Activated naive CD4-positive, alpha-beta T cell treated with anti-CD3 and anti-CD28 coated beads, Interleukin-2, amount 10 ng/mL, durations not matched to agents 7 days and 5 days (primary cell): ENCODE measurements around the gene ENO4.

ENCODE experiments used
- CTCF ChIA-PET: fragments of 350-600 bp; sonication (Branson Sonifier 250); formaldehyde crosslinking; loops from one replicate; lab custom pipeline; 2021; ENCODE audit warnings: antibody characterized with exemption; lab: Charles Lee
- DNase-seq: peaks from one replicate; pipeline ENCODE4 v3.0.0-alpha.2; 2020
- H3K27ac Mint-ChIP-seq: one replicate; pipeline ENCODE4 v1.8.0; 2021; ENCODE audit warnings: mild to moderate bottlenecking, moderate library complexity, mixed read lengths
- H3K27me3 Mint-ChIP-seq: one replicate; pipeline ENCODE4 v1.8.0; 2021; ENCODE audit warnings: mild to moderate bottlenecking, mixed read lengths
- H3K36me3 Mint-ChIP-seq: one replicate; pipeline ENCODE4 v1.8.0; 2021; ENCODE audit warnings: mixed read lengths
- H3K4me1 Mint-ChIP-seq: one replicate; pipeline ENCODE4 v1.8.0; 2021; ENCODE audit warnings: mixed read lengths
- H3K4me3 Mint-ChIP-seq: one replicate; pipeline ENCODE4 v1.8.0; 2021; ENCODE audit warnings: mild to moderate bottlenecking, moderate library complexity, mixed read lengths
- H3K9me3 Mint-ChIP-seq: one replicate; pipeline ENCODE4 v1.8.0; 2021; ENCODE audit warnings: mixed read lengths

The ENO4 gene

GRCh38 chr10:116840389-116841075 is 8.8 kb upstream of the ENO4 start:
- Mint-ChIP-seq H3K36me3 (no peaks in the 10 kb centered on the region), H3K4me3 (no peak overlapping the region), H3K9me3 (no peaks in the 10 kb centered on the region), H3K27ac (no peak overlapping the region), H3K4me1 (no peaks in the 10 kb centered on the region), H3K27me3 (no peaks in the 10 kb centered on the region)
- CTCF ChIA-PET, result no interaction called here
- DNase-seq, result no peak

- H3K27me3 Mint-ChIP-seq, result peaks cover 33% of the 10 kb centered on the region
- H3K27ac Mint-ChIP-seq, result no peak overlapping the region
- no peak for DNase-seq
- CTCF ChIA-PET, result no interaction called here
- no peaks in the 10 kb centered on the region for H3K9me3 Mint-ChIP-seq
- H3K4me1 Mint-ChIP-seq, result peaks cover 10% of the 10 kb centered on the region
- H3K4me3 Mint-ChIP-seq, result no peak overlapping the region
- H3K36me3 Mint-ChIP-seq, result no peaks in the 10 kb centered on the region
Observed at GRCh38 chr10:116845823-116846222, 3.5 kb upstream of the ENO4 start.

DNA sequence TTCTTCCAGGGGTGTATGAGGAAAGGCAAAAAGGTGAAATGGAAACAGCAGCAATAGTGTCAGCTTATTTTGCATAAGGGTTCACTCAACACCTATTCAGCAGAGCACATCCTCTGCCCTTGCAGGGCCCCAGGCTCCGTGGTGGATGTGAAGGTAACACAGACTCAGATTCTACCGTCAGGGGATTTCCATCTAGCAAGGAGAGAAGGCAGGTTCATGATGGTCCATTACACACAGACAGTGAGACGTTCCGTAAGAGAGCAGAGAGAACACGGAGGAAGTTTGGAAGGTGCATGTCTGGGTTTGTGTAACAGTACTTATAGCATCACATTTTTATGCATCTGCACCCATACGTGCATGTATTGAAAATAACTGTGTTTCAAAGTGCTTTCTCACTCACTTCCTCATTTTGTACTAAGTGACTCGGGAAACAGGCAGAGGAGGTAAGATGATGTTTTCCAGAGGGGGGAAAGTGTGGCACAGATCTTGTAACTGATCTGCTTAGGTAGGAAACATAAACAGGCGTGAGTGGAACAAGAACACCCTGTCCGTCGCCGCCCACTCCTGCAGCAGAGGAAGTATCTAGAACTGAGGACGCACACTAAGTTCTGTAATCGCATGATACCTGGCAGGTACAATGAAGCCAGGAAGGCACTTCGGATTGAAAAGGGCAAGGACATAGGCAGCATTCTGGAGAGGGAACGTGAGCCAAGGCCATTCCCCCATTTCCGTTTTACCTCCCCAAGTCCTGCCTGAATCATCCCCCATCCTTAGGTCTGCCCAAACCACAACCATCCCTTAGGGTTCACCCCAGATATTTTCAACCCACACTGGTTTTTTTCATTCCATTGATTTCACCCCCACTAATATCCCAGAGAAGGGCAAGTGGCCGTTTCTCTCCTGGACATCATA is 1.0 kb upstream of the ENO4 start:
- no peaks in the 10 kb centered on the region for H3K36me3 Mint-ChIP-seq
- no peak overlapping the region for H3K27ac Mint-ChIP-seq
- H3K27me3 Mint-ChIP-seq, result peaks cover 44% of the 10 kb centered on the region
- H3K4me1 Mint-ChIP-seq, result peaks cover 10% of the 10 kb centered on the region
- H3K4me3 Mint-ChIP-seq, result no peak overlapping the region
- H3K9me3 Mint-ChIP-seq, result no peaks in the 10 kb centered on the region
- CTCF ChIA-PET, result interaction anchor here (0.6 kb wide), 1 partner anchor 327 kb away, joined by 4 read pairs; no protein-coding TSS in a partner anchor
- no peak for DNase-seq

- H3K36me3 Mint-ChIP-seq, result no peaks in the 10 kb centered on the region
- DNase-seq, result no peak
- H3K27me3 Mint-ChIP-seq, result peaks cover 47% of the 10 kb centered on the region
- H3K4me1 Mint-ChIP-seq, result peaks cover 10% of the 10 kb centered on the region
- CTCF ChIA-PET, result interaction anchor here (0.6 kb wide), 1 partner anchor 326 kb away, joined by 4 read pairs; no protein-coding TSS in a partner anchor
- no peaks in the 10 kb centered on the region for H3K9me3 Mint-ChIP-seq
- H3K4me3 Mint-ChIP-seq, result no peak overlapping the region
- H3K27ac Mint-ChIP-seq, result no peak overlapping the region
Observed at GRCh38 chr10:116848944-116849247, 403 bp upstream of the ENO4 start.

- no peak overlapping the region for H3K27ac Mint-ChIP-seq
- H3K36me3 Mint-ChIP-seq, result no peaks in the 10 kb centered on the region
- DNase-seq, result no peak
- no peaks in the 10 kb centered on the region for H3K9me3 Mint-ChIP-seq
- peaks cover 10% of the 10 kb centered on the region for H3K4me1 Mint-ChIP-seq
- H3K27me3 Mint-ChIP-seq, result peaks cover 48% of the 10 kb centered on the region
- CTCF ChIA-PET, result no interaction called here
- no peak overlapping the region for H3K4me3 Mint-ChIP-seq
Observed at GRCh38 chr10:116850058-116850611, 836 bp downstream of the ENO4 start.

- no peak overlapping the region for H3K27ac Mint-ChIP-seq
- CTCF ChIA-PET, result no interaction called here
- peaks cover 48% of the 10 kb centered on the region for H3K27me3 Mint-ChIP-seq
- H3K4me3 Mint-ChIP-seq, result no peak overlapping the region
- H3K36me3 Mint-ChIP-seq, result no peaks in the 10 kb centered on the region
- peaks cover 10% of the 10 kb centered on the region for H3K4me1 Mint-ChIP-seq
- peaks cover 4% of the 10 kb centered on the region for H3K9me3 Mint-ChIP-seq
- no peak for DNase-seq
Observed at GRCh38 chr10:116852246-116852645, 2.9 kb downstream of the ENO4 start.

- Mint-ChIP-seq H3K4me1 (peaks cover 6% of the 10 kb centered on the region), H3K36me3 (no peaks in the 10 kb centered on the region), H3K9me3 (peaks cover 4% of the 10 kb centered on the region), H3K27ac (no peak overlapping the region), H3K27me3 (peaks cover 40% of the 10 kb centered on the region), H3K4me3 (no peak overlapping the region)
- no peak for DNase-seq
- CTCF ChIA-PET, result no interaction called here
Observed at GRCh38 chr10:116853287-116853686, 4.0 kb downstream of the ENO4 start.

DNA sequence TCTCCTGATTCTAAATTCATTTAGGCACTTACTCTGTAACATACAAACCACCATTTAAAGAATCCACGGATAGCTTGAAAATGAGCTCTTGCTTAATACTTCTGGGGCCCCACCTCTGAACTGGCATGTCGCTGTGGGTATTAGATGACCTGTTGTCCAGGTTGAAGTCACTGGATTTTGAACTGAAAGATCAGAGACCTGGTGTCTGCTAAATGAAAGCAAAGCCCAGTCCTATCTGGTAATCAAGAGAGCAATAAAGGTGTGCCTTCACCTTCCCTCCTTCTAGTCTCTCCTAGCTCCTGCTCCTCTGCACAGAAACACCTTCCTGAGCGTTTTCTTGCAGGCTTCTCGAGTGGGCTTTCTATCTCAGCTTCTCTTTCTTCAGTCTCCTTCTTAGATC is 4.4 kb downstream of the ENO4 start:
- Mint-ChIP-seq H3K4me3 (no peak overlapping the region), H3K4me1 (peaks cover 2% of the 10 kb centered on the region), H3K36me3 (no peaks in the 10 kb centered on the region), H3K9me3 (peaks cover 4% of the 10 kb centered on the region), H3K27ac (no peak overlapping the region), H3K27me3 (peaks cover 36% of the 10 kb centered on the region)
- CTCF ChIA-PET, result no interaction called here
- no peak for DNase-seq

DNA sequence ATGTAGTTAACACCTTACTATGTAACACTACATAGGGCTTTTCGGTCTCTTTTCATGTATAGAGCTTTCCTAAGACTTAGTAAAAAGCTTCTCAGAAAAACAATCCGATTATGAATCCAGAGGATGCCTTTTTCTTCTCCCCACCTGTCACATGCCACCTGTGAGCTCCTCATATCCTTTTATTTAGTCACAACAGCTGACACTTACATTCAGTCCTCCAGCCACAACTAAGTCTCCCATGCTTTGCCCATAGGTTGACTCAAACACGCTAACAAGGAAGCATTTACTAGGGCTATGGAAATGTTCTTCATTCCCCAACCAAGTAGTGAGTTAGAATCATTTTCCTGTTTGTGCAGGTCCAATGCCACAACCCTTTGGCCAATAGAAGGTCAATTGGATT is 7.9 kb downstream of the ENO4 start:
- Mint-ChIP-seq H3K9me3 (peaks cover 4% of the 10 kb centered on the region), H3K36me3 (no peaks in the 10 kb centered on the region), H3K4me3 (no peak overlapping the region), H3K4me1 (no peaks in the 10 kb centered on the region), H3K27me3 (peaks cover 4% of the 10 kb centered on the region), H3K27ac (no peak overlapping the region)
- DNase-seq, result no peak
- CTCF ChIA-PET, result no interaction called here

- no peaks in the 10 kb centered on the region for H3K27me3 Mint-ChIP-seq
- H3K9me3 Mint-ChIP-seq, result peaks cover 3% of the 10 kb centered on the region
- no peak for DNase-seq
- no peaks in the 10 kb centered on the region for H3K36me3 Mint-ChIP-seq
- H3K27ac Mint-ChIP-seq, result no peak overlapping the region
- no peaks in the 10 kb centered on the region for H3K4me1 Mint-ChIP-seq
- no peak overlapping the region for H3K4me3 Mint-ChIP-seq
- CTCF ChIA-PET, result interaction anchor here (0.6 kb wide), 1 partner anchor 23 kb away, joined by 4 read pairs; no protein-coding TSS in a partner anchor
Observed at GRCh38 chr10:116861796-116862195, 12.5 kb downstream of the ENO4 start.

DNA sequence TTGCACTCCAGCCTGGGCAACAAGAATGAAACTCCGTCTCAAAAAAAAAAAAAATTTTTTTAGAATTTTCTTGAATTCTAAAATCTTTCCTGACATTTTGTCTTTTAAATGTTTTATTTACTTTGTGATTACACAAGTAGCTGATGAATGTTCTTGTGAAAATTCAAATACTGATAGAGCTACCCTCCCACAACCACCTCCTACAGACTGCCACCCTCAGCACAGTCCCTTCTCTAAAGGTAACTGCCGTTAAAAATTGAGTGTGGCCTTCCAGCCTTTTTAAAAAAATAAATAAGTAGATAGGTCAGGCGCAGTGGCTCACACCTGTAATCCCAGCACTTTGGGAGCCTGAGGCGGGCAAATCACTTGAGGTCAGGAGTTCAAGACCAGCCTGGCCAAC is 15.1 kb downstream of the ENO4 start:
- no peaks in the 10 kb centered on the region for H3K9me3 Mint-ChIP-seq
- H3K4me1 Mint-ChIP-seq, result no peaks in the 10 kb centered on the region
- CTCF ChIA-PET, result no interaction called here
- H3K36me3 Mint-ChIP-seq, result no peaks in the 10 kb centered on the region
- no peak overlapping the region for H3K4me3 Mint-ChIP-seq
- H3K27me3 Mint-ChIP-seq, result no peaks in the 10 kb centered on the region
- DNase-seq, result no peak
- no peak overlapping the region for H3K27ac Mint-ChIP-seq

GRCh38 chr10:116866066-116866465 is 16.8 kb downstream of the ENO4 start:
- no peaks in the 10 kb centered on the region for H3K27me3 Mint-ChIP-seq
- CTCF ChIA-PET, result no interaction called here
- H3K36me3 Mint-ChIP-seq, result no peaks in the 10 kb centered on the region
- H3K4me3 Mint-ChIP-seq, result no peak overlapping the region
- DNase-seq, result no peak
- H3K4me1 Mint-ChIP-seq, result no peaks in the 10 kb centered on the region
- no peak overlapping the region for H3K27ac Mint-ChIP-seq
- H3K9me3 Mint-ChIP-seq, result no peaks in the 10 kb centered on the region

DNA sequence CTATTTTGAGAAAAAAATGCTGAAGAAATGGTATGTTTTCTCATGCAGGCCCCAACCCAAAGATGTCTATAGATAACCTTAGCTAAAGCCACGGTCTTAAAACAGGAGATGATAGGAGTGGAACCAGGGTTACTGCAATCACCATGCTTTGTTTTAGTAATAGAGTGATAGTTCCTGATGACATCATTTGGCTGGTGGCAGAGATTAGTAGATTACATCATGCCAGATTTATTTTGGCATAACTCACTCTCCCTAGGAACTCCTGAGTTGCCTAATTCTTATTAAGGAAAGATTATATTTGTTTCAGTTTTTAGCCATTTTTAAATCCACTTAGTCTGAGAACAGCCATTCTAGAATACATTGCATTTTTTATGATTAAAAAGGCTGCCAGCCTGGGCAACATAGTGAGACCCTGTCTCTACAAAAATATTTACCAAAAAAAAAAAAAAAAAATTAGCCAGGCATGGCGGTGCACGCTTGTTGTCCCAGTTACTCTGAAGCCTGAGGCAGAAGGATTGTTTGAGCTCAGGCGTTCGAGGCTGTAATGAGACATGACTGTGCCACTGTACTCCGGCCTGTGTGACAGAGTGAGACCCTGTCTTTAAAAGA is 17.8 kb downstream of the ENO4 start:
- CTCF ChIA-PET, result no interaction called here

DNA sequence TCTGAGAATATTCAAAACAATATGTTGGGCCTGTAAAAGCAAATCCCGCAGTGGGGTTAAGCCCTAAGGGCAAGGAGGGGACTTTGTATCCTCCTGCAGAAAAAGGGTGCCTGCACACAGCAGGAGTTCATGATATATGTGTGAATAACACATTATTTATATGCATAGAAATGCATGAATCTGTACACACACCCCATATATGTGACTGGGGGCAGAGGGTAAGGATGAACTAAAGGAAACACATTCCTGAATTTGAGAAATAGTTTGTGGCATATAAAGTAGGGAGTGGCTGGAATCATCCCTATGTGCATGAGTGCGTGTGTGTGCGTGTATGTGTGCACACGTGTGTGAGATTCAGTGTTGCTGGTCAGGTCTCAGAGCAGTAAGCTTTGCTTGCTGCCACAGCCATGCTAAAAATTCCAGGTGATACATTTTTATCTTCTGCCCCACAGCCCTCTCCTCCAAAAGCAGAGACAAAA is 18.9 kb downstream of the ENO4 start:
- Mint-ChIP-seq H3K27me3 (no peaks in the 10 kb centered on the region), H3K27ac (no peak overlapping the region), H3K4me3 (no peak overlapping the region), H3K9me3 (no peaks in the 10 kb centered on the region), H3K36me3 (no peaks in the 10 kb centered on the region), H3K4me1 (no peaks in the 10 kb centered on the region)
- DNase-seq, result no peak
- CTCF ChIA-PET, result no interaction called here

More for the DNA sequence above, 17.8 kb downstream of the ENO4 start:
- Mint-ChIP-seq H3K4me1 (no peaks in the 10 kb centered on the region), H3K27me3 (no peaks in the 10 kb centered on the region), H3K9me3 (no peaks in the 10 kb centered on the region), H3K4me3 (no peak overlapping the region), H3K36me3 (no peaks in the 10 kb centered on the region), H3K27ac (no peak overlapping the region)
- DNase-seq, result no peak
